Loucy (cell line): ENCODE measurements around the gene TIMM10B.
A peak's percentile ranks its signal among the peaks of the same experiment; 100 is the strongest.

ENCODE experiments used
- CTCF ChIP-seq: fragments of 200-600 bp; sonication (generic); conservative IDR thresholded peaks from 2 replicates; pipeline ENCODE4 v1.5.1; 2014; ENCODE audit warnings: mild to moderate bottlenecking, antibody characterized with exemption, low read length
- EZH2phosphoT487 ChIP-seq: fragments of 200-600 bp; IDR thresholded peaks from 2 replicates; pipeline ENCODE4 v1.6.1; 2018; ENCODE audit warnings: antibody characterized with exemption, mild to moderate bottlenecking, moderate library complexity, borderline replicate concordance

- peak; percentile 92 for TF ChIP-seq CTCF
- no peak for TF ChIP-seq EZH2phosphoT487
Observed at GRCh38 chr11:6443269-6444003, 37.9 kb upstream of the TIMM10B start.
